C4-2B (cell line): Measurements from ENCODE around the gene TP73.

Experiments
- CTCF ChIP-seq: fragments of 450-650 bp; conservative IDR thresholded peaks from 2 replicates; pipeline ENCODE4 v1.5.1; 2017; ENCODE audit warnings: mild to moderate bottlenecking
- ZFX ChIP-seq: fragments of 450-650 bp; IDR thresholded peaks from 2 replicates; pipeline ENCODE4 v1.6.1; 2017

- TF ChIP-seq CTCF (no peak), ZFX (no peak)
Measured at GRCh38 chr1:3640121-3640837, 12.0 kb upstream of the TP73 start.
